ENCODE results near the gene CTNNA2. TPM values are rescaled to one million over a fixed set of nuclear protein-coding genes. Genes with fewer than 3 reads are reported as not detected.

The CTNNA2 gene
- total RNA-seq, 6 donors from 2014 or later = not detected

DNA sequence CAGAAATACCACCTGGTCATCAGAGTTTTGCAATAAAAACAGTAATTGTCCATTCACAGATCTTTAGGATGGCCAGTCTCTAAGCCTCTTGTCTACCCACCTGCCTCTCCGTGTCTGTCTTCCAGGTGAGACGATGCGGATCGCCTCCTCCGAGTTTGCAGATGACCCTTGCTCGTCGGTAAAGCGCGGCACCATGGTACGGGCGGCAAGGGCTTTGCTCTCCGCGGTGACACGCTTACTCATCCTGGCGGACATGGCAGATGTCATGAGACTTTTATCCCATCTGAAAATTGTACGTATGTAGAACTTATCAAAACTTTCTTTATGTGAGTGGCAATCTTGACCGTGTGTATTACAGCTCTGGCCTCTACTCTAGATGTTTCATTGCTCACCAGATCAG, 345.0 kb downstream of the CTNNA2 start:
- Histone ChIP-seq H3K36me3 (no peaks in the 10 kb centered on the region), H3K27ac (no peak overlapping the region), H3K4me1 (no peaks in the 10 kb centered on the region), H3K9me3 (no peaks in the 10 kb centered on the region), H3K4me3 (no peak overlapping the region), H3K27me3 (no peaks in the 10 kb centered on the region)
- WGBS, 2 donors = 91 to 92% methylated on average over 17 of the region's 17 CpGs
- ATAC-seq (ENCODE audit: low FRiP score in 2 of 2) (no peak), DNase-seq (peak in 1 of 2 donors; percentile 56)
- TF ChIP-seq EP300 (IDR thresholded peaks at IDR 0.05) = no peak
- TF ChIP-seq, protein P1, sequence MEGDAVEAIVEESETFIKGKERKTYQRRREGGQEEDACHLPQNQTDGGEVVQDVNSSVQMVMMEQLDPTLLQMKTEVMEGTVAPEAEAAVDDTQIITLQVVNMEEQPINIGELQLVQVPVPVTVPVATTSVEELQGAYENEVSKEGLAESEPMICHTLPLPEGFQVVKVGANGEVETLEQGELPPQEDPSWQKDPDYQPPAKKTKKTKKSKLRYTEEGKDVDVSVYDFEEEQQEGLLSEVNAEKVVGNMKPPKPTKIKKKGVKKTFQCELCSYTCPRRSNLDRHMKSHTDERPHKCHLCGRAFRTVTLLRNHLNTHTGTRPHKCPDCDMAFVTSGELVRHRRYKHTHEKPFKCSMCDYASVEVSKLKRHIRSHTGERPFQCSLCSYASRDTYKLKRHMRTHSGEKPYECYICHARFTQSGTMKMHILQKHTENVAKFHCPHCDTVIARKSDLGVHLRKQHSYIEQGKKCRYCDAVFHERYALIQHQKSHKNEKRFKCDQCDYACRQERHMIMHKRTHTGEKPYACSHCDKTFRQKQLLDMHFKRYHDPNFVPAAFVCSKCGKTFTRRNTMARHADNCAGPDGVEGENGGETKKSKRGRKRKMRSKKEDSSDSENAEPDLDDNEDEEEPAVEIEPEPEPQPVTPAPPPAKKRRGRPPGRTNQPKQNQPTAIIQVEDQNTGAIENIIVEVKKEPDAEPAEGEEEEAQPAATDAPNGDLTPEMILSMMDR (IDR thresholded peaks at IDR 0.05) = no peak
- no peak for TF ChIP-seq POLR2A (IDR thresholded peaks at IDR 0.05)
- no peak for TF ChIP-seq POLR2AphosphoS5 (IDR thresholded peaks at IDR 0.05)

DNA sequence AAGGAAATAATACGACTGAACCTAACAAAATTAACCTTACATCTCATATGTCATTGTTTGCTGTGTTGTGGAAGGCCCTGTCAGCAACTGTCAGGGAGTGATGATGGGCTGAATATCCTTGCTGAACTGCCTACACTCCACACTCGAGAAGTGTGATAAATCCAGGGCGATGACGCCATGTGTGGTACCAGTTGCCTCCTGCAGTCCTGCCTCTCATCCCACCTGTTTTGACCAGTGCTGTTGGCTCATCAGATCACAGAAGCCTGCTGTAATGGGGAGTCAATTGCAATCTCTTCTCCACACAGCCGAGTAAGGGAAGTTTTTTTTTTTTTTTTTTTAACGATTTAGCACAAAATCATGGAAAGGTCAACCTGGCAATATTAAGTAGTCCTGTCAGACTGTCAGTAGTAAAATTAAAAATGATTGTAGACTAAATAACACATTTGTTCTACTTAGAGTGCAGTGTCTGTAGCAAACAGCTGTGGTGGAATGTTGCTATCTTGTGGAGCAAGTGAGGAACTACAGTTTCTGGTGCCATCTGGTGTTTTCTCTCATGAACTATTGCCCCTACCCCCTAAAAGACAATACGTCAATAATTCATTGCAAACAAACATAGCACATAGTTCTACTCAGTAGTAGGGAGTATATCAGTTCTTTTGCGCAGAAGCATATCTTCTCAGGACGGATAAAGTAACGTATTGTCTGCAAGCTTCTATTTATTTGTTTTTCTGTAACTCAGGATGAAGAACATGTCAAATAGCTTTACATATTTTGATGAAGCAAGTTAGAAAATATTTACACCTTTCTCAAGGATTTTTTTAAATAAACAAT, 347.6 kb downstream of the CTNNA2 start:
- H3K4me3 ChIP-seq = no peak overlapping the region
- no peaks in the 10 kb centered on the region for H3K36me3 ChIP-seq
- no peak for TF ChIP-seq POLR2A (IDR thresholded peaks at IDR 0.05)
- TF ChIP-seq, protein P1 (IDR thresholded peaks at IDR 0.05) = peak in 4 of 6 experiments; percentile 13 to 33 (median 20)
- 41 to 47% methylated on average over 10 of the region's 10 CpGs for WGBS, 2 donors
- H3K4me1 ChIP-seq = no peaks in the 10 kb centered on the region
- ATAC-seq (ENCODE audit: low FRiP score in 2 of 2) (peak in 1 of 2 donors; percentile 60), DNase-seq (no peak)
- no peaks in the 10 kb centered on the region for H3K9me3 ChIP-seq
- no peaks in the 10 kb centered on the region for H3K27me3 ChIP-seq
- H3K27ac ChIP-seq = no peak overlapping the region

DNA sequence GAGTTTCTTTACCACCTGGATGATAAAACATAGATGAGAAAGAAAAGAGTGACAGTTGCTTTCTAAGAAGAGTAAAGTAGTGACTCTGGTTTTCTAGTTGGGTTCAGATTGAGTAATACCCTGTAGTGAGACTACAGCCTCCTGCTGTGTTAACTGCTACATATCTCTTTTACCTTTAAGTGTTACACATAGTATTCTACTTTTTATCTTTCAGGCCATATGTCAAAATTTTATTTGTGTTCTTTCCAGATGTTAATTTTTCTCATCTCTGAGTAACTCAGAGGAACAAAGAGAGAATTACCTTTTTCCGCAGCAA, 348.2 kb downstream of the CTNNA2 start:
- no peak for ATAC-seq (ENCODE audit: low FRiP score in 2 of 2)
- 50 to 92% methylated on average over 1 of the region's 1 CpG for WGBS, 2 donors
- Histone ChIP-seq H3K4me1 (no peaks in the 10 kb centered on the region), H3K36me3 (no peaks in the 10 kb centered on the region), H3K27me3 (no peaks in the 10 kb centered on the region), H3K4me3 (no peak overlapping the region), H3K27ac (no peak overlapping the region), H3K9me3 (no peaks in the 10 kb centered on the region)
- no peak for DNase-seq
- TF ChIP-seq POLR2AphosphoS5 (IDR thresholded peaks at IDR 0.05) (no peak), EP300 (IDR thresholded peaks at IDR 0.05) (no peak), POLR2A (IDR thresholded peaks at IDR 0.05) (no peak)
- TF ChIP-seq, protein P1 (IDR thresholded peaks at IDR 0.05) = no peak

DNA sequence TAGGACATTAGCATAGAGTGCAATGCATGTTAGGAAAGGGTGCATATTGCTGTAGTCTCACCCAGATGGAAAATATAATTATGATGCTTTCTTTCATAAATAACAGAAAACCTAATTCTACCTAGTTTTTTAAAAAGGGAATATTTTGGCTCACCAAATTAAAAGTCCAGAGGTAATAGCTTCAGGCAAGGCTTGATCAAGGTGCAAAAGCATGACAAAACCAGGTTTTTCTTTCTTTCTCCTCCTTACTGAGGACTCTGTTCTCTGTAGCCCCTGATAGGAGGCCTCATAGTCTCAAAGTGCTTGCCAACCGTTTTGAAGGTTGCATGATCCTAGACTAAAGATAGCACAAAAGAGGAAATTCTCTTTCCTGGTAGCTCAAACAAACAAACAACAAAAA, 349.9 kb downstream of the CTNNA2 start:
- no peaks in the 10 kb centered on the region for H3K4me1 ChIP-seq
- ATAC-seq (ENCODE audit: low FRiP score in 2 of 2) (no peak), DNase-seq (no peak)
- no peak overlapping the region for H3K27ac ChIP-seq
- no peaks in the 10 kb centered on the region for H3K9me3 ChIP-seq
- H3K4me3 ChIP-seq = no peak overlapping the region
- no peaks in the 10 kb centered on the region for H3K36me3 ChIP-seq
- WGBS, 2 donors = 5 to 24% methylated on average over 1 of the region's 1 CpG
- TF ChIP-seq EP300 (IDR thresholded peaks at IDR 0.05) (no peak), POLR2AphosphoS5 (IDR thresholded peaks at IDR 0.05) (no peak), POLR2A (IDR thresholded peaks at IDR 0.05) (no peak)
- TF ChIP-seq, protein P1 (IDR thresholded peaks at IDR 0.05) = no peak
- no peaks in the 10 kb centered on the region for H3K27me3 ChIP-seq

DNA sequence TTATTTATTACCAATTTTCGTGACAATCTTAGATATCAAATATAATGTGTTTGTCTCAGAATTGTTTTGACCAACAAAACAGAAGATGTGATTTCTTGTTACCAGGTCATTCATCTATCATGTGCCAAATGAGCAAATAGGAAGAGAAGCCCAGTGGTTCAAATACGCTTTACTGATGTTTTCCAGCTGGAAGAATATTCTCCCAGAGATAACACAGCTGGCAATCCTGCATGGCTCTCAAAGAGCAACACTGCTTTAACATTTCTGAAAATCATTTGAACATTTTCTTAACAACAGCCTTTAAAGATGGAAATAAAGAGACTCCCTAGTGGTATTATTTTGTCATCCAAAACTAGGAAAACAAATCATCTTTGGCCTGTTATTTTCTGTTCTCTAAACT, 359.8 kb downstream of the CTNNA2 start:
- Histone ChIP-seq H3K9me3 (no peaks in the 10 kb centered on the region), H3K27me3 (no peaks in the 10 kb centered on the region), H3K27ac (no peak overlapping the region), H3K4me1 (no peaks in the 10 kb centered on the region), H3K4me3 (no peak overlapping the region), H3K36me3 (no peaks in the 10 kb centered on the region)
- TF ChIP-seq, protein P1 (IDR thresholded peaks at IDR 0.05) = no peak
- TF ChIP-seq POLR2AphosphoS5 (IDR thresholded peaks at IDR 0.05) = no peak
- no peak for TF ChIP-seq EP300 (IDR thresholded peaks at IDR 0.05)
- no peak for TF ChIP-seq POLR2A (IDR thresholded peaks at IDR 0.05)
- WGBS, 2 donors = 58 to 64% methylated on average over 2 of the region's 2 CpGs
- no peak for DNase-seq
- no peak for ATAC-seq (ENCODE audit: low FRiP score in 2 of 2)
